OCI-LY1 (cell line): Measurements from ENCODE around the gene TIE1.

Experiments used
- H2AFZ ChIP-seq: fragments of 200-600 bp; sonication (generic), shearing (Covaris generic); 2 replicates; pipeline ENCODE4 v1.6.0; 2014; ENCODE audit warnings: antibody characterized with exemption, mild to moderate bottlenecking, low read length
- H3F3A ChIP-seq: fragments of 200-600 bp; sonication (generic), shearing (Covaris generic); 2 replicates; pipeline ENCODE4 v1.6.0; 2014; ENCODE audit warnings: mild to moderate bottlenecking, antibody characterized with exemption, low read length, moderate library complexity; ENCODE audit not compliant: insufficient read depth
- H3K27ac ChIP-seq: fragments of 200-600 bp; sonication (generic); 2 replicates; pipeline ENCODE4 v1.5.1; 2014; ENCODE audit warnings: low read length, mixed run types, mild to moderate bottlenecking, low read depth; ENCODE audit not compliant: poor library complexity, severe bottlenecking
- H3K27me3 ChIP-seq: fragments of 200-600 bp; sonication (generic); 2 replicates; pipeline ENCODE4 v1.6.0; 2014; ENCODE audit warnings: antibody characterized with exemption, mild to moderate bottlenecking, low read length, moderate library complexity; ENCODE audit not compliant: insufficient read depth
- H3K36me3 ChIP-seq: fragments of 200-600 bp; sonication (generic); 2 replicates; pipeline ENCODE4 v1.6.1; 2014; ENCODE audit warnings: mild to moderate bottlenecking, antibody characterized with exemption, low read length, moderate library complexity, mixed read lengths; ENCODE audit not compliant: insufficient read depth
- H3K4me1 ChIP-seq: fragments of 200-600 bp; sonication (generic); 2 replicates; pipeline ENCODE4 v1.5.1; 2014; ENCODE audit warnings: mild to moderate bottlenecking, low read length, moderate library complexity; ENCODE audit not compliant: insufficient read depth, severe bottlenecking
- H3K4me2 ChIP-seq: fragments of 200-600 bp; sonication (generic), shearing (Covaris generic); 2 replicates; pipeline ENCODE4 v1.6.1; 2014; ENCODE audit warnings: low read length
- H3K4me3 ChIP-seq: fragments of 200-600 bp; sonication (generic); 2 replicates; pipeline ENCODE4 v1.5.1; 2014; ENCODE audit warnings: low read length, low read depth, mild to moderate bottlenecking, mixed read lengths; ENCODE audit not compliant: poor library complexity, severe bottlenecking
- H3K79me2 ChIP-seq: fragments of 200-600 bp; shearing (Covaris generic); 2 replicates; pipeline ENCODE4 v1.6.1; 2016; ENCODE audit warnings: mixed run types, low read length, mixed read lengths; ENCODE audit not compliant: insufficient read depth
- H3K9ac ChIP-seq: fragments of 200-600 bp; sonication (generic), shearing (Covaris generic); 2 replicates; pipeline ENCODE4 v1.6.1; 2014; ENCODE audit warnings: mild to moderate bottlenecking, low read length, mixed read lengths
- H3K9me2 ChIP-seq: fragments of 200-600 bp; sonication (generic), shearing (Covaris generic); 2 replicates; pipeline ENCODE4 v1.6.1; 2014; ENCODE audit warnings: low read depth, mild to moderate bottlenecking, low read length, mixed read lengths
- H3K9me3 ChIP-seq: fragments of 200-600 bp; shearing (Covaris generic); 2 replicates; pipeline ENCODE4 v1.6.1; 2014; ENCODE audit warnings: low read length, mixed read lengths
- H4K20me1 ChIP-seq: fragments of 200-600 bp; sonication (generic), shearing (Covaris generic); 2 replicates; pipeline ENCODE4 v1.6.0; 2016; ENCODE audit warnings: mild to moderate bottlenecking, low read length; ENCODE audit not compliant: insufficient read depth
- CTCF ChIP-seq: fragments of 200-600 bp; sonication (generic), shearing (Covaris generic); IDR thresholded peaks from 2 replicates; pipeline ENCODE4 v1.5.1; 2017; ENCODE audit warnings: mild to moderate bottlenecking, antibody characterized with exemption, low read length, moderate library complexity, mixed read lengths
- EZH2 ChIP-seq: fragments of 200-600 bp; sonication (generic), shearing (Covaris generic); IDR thresholded peaks from 2 replicates; pipeline ENCODE4 v1.8.0; 2017; ENCODE audit warnings: borderline replicate concordance, mixed run types, mild to moderate bottlenecking, antibody characterized with exemption, low read length, moderate library complexity, mixed read lengths

Gene TIE1

GRCh38 chr1:43308635-43309404 lies 8.0 kb downstream of the TIE1 start:
- no peaks in the 10 kb centered on the region for H3F3A ChIP-seq
- H3K4me2 ChIP-seq: no peak overlapping the region
- peaks cover 3% of the 10 kb centered on the region; the same call in 1 of the 2 replicates for H3K27me3 ChIP-seq

GRCh38 chr1:43309405-43310025 lies 8.7 kb downstream of the TIE1 start:
- Histone ChIP-seq H3K4me2 (no peak overlapping the region), H3K4me3 (no peak overlapping the region), H3F3A (no peaks in the 10 kb centered on the region), H2AFZ (no peak overlapping the region), H3K4me1 (no peaks in the 10 kb centered on the region), H3K36me3 (no peaks in the 10 kb centered on the region), H3K9me3 (no peaks in the 10 kb centered on the region), H3K27ac (no peak overlapping the region), H3K9ac (no peak overlapping the region), H4K20me1 (no peaks in the 10 kb centered on the region), H3K79me2 (no peaks in the 10 kb centered on the region), H3K9me2 (no peaks in the 10 kb centered on the region), H3K27me3 (no peaks in the 10 kb centered on the region)
- TF ChIP-seq CTCF (no peak), EZH2 (no peak)

More at GRCh38 chr1:43308635-43309404, 8.0 kb downstream of the TIE1 start:
- Histone ChIP-seq H3K4me3 (no peak overlapping the region), H3K27ac (no peak overlapping the region), H2AFZ (no peak overlapping the region), H3K9me2 (no peaks in the 10 kb centered on the region), H3K79me2 (no peaks in the 10 kb centered on the region), H3K4me1 (no peaks in the 10 kb centered on the region), H3K36me3 (no peaks in the 10 kb centered on the region), H3K9ac (no peak overlapping the region), H4K20me1 (no peaks in the 10 kb centered on the region), H3K9me3 (no peaks in the 10 kb centered on the region)
- TF ChIP-seq CTCF (no peak), EZH2 (no peak)

- Histone ChIP-seq H4K20me1 (no peaks in the 10 kb centered on the region), H3K27me3 (no peaks in the 10 kb centered on the region), H3K79me2 (no peaks in the 10 kb centered on the region), H3K4me1 (no peaks in the 10 kb centered on the region), H3K27ac (no peak overlapping the region), H3K9me2 (no peaks in the 10 kb centered on the region), H2AFZ (no peak overlapping the region), H3K4me2 (no peak overlapping the region), H3K9me3 (no peaks in the 10 kb centered on the region), H3K4me3 (no peak overlapping the region), H3K36me3 (no peaks in the 10 kb centered on the region), H3K9ac (no peak overlapping the region), H3F3A (no peaks in the 10 kb centered on the region)
- TF ChIP-seq EZH2 (no peak), CTCF (no peak)
Measured at GRCh38 chr1:43311521-43311920, 10.7 kb downstream of the TIE1 start.
